Panc1 (cell line): Measurements from ENCODE around the gene RPL36AL.
"Not testable (repeated sequence)": the region's sequence is repeated elsewhere in the genome, so short reads cannot be mapped to it uniquely, and the experiment has no call there.

Experiments used
- CTCF ChIP-seq: fragments of 450-650 bp; IDR thresholded peaks from 2 replicates; pipeline ENCODE4 v1.5.1; 2017; ENCODE audit warnings: mild to moderate bottlenecking
- REST ChIP-seq, 2 experiments: IDR thresholded peaks; 2 replicates each; pipeline ENCODE4 v1.6.1; 2011 to 2012; ENCODE audit warnings: low read depth in 2 of 2, control low read depth in 1 of 2, low read length in 1 of 2, mild to moderate bottlenecking in 1 of 2, moderate library complexity in 1 of 2; ENCODE audit not compliant: insufficient read depth in 1 of 2
- SIN3A ChIP-seq: IDR thresholded peaks from 2 replicates; pipeline ENCODE4 v1.6.1; 2012; ENCODE audit warnings: low read depth, mild to moderate bottlenecking, low read length, moderate library complexity, borderline replicate concordance; ENCODE audit not compliant: insufficient read depth
- TCF7L2 ChIP-seq: IDR thresholded peaks from 2 replicates; pipeline ENCODE4 v1.6.1; 2011; ENCODE audit warnings: mild to moderate bottlenecking, low read depth, low read length, inconsistent platforms

- not testable (repeated sequence) for TF ChIP-seq REST (IDR thresholded peaks at IDR 0.05; ENCODE audit: insufficient read depth in 1 of 2, low read depth in 2 of 2, low read length in 1 of 2); CTCF; TCF7L2; SIN3A
Observed at GRCh38 chr14:49584981-49585640, 35.3 kb downstream of the RPL36AL start.
